Measurements from ENCODE around the gene SREBF1. TPM values are rescaled to one million over a fixed set of nuclear protein-coding genes. Genes with fewer than 3 reads are reported as not detected.
A peak's percentile ranks its signal among the peaks of the same experiment; 100 is the strongest.

SREBF1 gene
- total RNA-seq, 1 experiment from 2014 or later = 167 TPM

GRCh38 chr17:17774009-17774881 lies 62.5 kb downstream of the SREBF1 start:
- ChIA-PET POLR2A (ENCODE audit: unreplicated experiment) (interaction anchor here (0.5 kb wide), 1 partner anchor 27 kb away, joined by 4 read pairs; no protein-coding TSS in a partner anchor), CTCF (interaction anchor here (0.6 to 0.9 kb wide), 3 partner anchors 79 to 94 kb away, joined by 3 to 5 read pairs (median 4); no protein-coding TSS in a partner anchor)
- no peaks in the 10 kb centered on the region for H3K9me3 ChIP-seq (ENCODE audit: low read length)
- H3F3A ChIP-seq (ENCODE audit: low read length, unreplicated experiment) = no peaks in the 10 kb centered on the region
- H3K9ac ChIP-seq (ENCODE audit: low read length) = peak overlapping the region; percentile 34; the same call in 1 of the 2 replicates
- H3K4me1 ChIP-seq (ENCODE audit: insufficient read depth, low read length) = peaks cover 12% of the 10 kb centered on the region
- DNase-seq (peak; percentile 65), ATAC-seq (peak; percentile 81)
- intact Hi-C loops (cut with micrococcal nuclease) = loop anchor here (1.0 kb wide), 1 partner anchor 93 kb away; the partner anchor contains the start of gene RAI1
- peaks cover 9% of the 10 kb centered on the region for H3K79me2 ChIP-seq (ENCODE audit: low read length)
- no peaks in the 10 kb centered on the region for H3K9me2 ChIP-seq (replicated peaks; ENCODE audit: low read length)
- no TSS peak for BruUV-seq (replicated peaks)
- H3K27ac ChIP-seq (ENCODE audit: low read length) = peak overlapping the region; percentile 65
- no peak overlapping the region for H2AFZ ChIP-seq (ENCODE audit: low read length)
- TF ChIP-seq EZH2phosphoT487 (IDR thresholded peaks at IDR 0.05; ENCODE audit: borderline replicate concordance, low read length) (no peak), EZH2 (IDR thresholded peaks at IDR 0.05; ENCODE audit: low read length, unreplicated experiment) (no peak)
- TF ChIP-seq, protein P1, sequence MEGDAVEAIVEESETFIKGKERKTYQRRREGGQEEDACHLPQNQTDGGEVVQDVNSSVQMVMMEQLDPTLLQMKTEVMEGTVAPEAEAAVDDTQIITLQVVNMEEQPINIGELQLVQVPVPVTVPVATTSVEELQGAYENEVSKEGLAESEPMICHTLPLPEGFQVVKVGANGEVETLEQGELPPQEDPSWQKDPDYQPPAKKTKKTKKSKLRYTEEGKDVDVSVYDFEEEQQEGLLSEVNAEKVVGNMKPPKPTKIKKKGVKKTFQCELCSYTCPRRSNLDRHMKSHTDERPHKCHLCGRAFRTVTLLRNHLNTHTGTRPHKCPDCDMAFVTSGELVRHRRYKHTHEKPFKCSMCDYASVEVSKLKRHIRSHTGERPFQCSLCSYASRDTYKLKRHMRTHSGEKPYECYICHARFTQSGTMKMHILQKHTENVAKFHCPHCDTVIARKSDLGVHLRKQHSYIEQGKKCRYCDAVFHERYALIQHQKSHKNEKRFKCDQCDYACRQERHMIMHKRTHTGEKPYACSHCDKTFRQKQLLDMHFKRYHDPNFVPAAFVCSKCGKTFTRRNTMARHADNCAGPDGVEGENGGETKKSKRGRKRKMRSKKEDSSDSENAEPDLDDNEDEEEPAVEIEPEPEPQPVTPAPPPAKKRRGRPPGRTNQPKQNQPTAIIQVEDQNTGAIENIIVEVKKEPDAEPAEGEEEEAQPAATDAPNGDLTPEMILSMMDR (conservative IDR thresholded peaks at IDR 0.05; ENCODE audit: low read depth, low read length) = peak; percentile 78
- no peaks in the 10 kb centered on the region for H3K36me3 ChIP-seq (ENCODE audit: low read depth, low read length)
- no peak overlapping the region for H3K4me3 ChIP-seq (ENCODE audit: low read length)
- H3K27me3 ChIP-seq (ENCODE audit: low read length) = no peaks in the 10 kb centered on the region
- peak overlapping the region; percentile 19; the same call in 1 of the 2 replicates for H3K4me2 ChIP-seq (ENCODE audit: low read length)
- no peaks in the 10 kb centered on the region for H4K20me1 ChIP-seq (ENCODE audit: low read length)

DNA sequence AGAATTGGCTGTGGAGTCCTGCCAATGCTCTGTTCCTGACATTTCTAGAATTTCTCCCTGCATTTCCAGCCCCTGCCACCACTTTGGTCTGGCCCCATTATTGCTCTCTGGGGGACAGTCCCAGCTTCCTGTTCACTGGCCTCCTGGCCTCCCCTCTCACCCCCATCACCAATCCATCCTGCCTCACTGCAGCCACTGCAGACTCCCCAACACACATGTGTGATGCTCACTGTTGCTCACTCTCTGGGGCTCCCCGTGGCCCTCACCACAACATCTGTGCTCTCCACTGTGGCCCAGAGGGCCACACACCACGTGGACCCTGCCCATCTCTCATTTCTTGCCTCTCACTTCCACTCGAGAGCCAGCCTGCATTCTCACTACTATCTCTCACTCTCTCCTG lies 64.6 kb downstream of the SREBF1 start:
- H2AFZ ChIP-seq (ENCODE audit: low read length) = no peak overlapping the region
- intact Hi-C loops (cut with micrococcal nuclease) = no loop called here

More for the DNA sequence above, 64.6 kb downstream of the SREBF1 start:
- POLR2A ChIA-PET (ENCODE audit: unreplicated experiment) = no interaction called here
- H3K27me3 ChIP-seq (ENCODE audit: low read length) = no peaks in the 10 kb centered on the region
- H3K4me1 ChIP-seq (ENCODE audit: insufficient read depth, low read length) = peaks cover 12% of the 10 kb centered on the region
- TF ChIP-seq, protein P1 (conservative IDR thresholded peaks at IDR 0.05; ENCODE audit: low read depth, low read length) = no peak
- TF ChIP-seq EZH2phosphoT487 (IDR thresholded peaks at IDR 0.05; ENCODE audit: borderline replicate concordance, low read length) (no peak), EZH2 (IDR thresholded peaks at IDR 0.05; ENCODE audit: low read length, unreplicated experiment) (no peak)
- H3K79me2 ChIP-seq (ENCODE audit: low read length) = peaks cover 29% of the 10 kb centered on the region
- H3K27ac ChIP-seq (ENCODE audit: low read length) = no peak overlapping the region
- no peaks in the 10 kb centered on the region for H3K9me3 ChIP-seq (ENCODE audit: low read length)
- H3K4me2 ChIP-seq (ENCODE audit: low read length) = no peak overlapping the region
- no peak for ATAC-seq
- no peak for DNase-seq
- H3K9me2 ChIP-seq (replicated peaks; ENCODE audit: low read length) = no peaks in the 10 kb centered on the region
- CTCF ChIA-PET = no interaction called here
- no peak overlapping the region for H3K9ac ChIP-seq (ENCODE audit: low read length)
- H3F3A ChIP-seq (ENCODE audit: low read length, unreplicated experiment) = no peaks in the 10 kb centered on the region
- no TSS peak for BruUV-seq (replicated peaks)
- no peaks in the 10 kb centered on the region for H3K36me3 ChIP-seq (ENCODE audit: low read depth, low read length)
- H4K20me1 ChIP-seq (ENCODE audit: low read length) = no peaks in the 10 kb centered on the region
- H3K4me3 ChIP-seq (ENCODE audit: low read length) = no peak overlapping the region
